CMK (cell line): ENCODE results near the gene CABLES2.

Experiments used
- DNase-seq: peaks from one replicate; pipeline ENCODE4 v3.0.0-alpha.2; 2010; ENCODE audit warnings: low read depth

Gene CABLES2

GRCh38 chr20:62404112-62404665 is 2.9 kb downstream of the CABLES2 start:
- DNase-seq, result no peak

- no peak for DNase-seq
These were observed 3.8 kb downstream of the CABLES2 start for GRCh38 chr20:62403331-62403730.

GRCh38 chr20:62402456-62403150 is 4.5 kb downstream of the CABLES2 start:
- DNase-seq, result no peak

DNA sequence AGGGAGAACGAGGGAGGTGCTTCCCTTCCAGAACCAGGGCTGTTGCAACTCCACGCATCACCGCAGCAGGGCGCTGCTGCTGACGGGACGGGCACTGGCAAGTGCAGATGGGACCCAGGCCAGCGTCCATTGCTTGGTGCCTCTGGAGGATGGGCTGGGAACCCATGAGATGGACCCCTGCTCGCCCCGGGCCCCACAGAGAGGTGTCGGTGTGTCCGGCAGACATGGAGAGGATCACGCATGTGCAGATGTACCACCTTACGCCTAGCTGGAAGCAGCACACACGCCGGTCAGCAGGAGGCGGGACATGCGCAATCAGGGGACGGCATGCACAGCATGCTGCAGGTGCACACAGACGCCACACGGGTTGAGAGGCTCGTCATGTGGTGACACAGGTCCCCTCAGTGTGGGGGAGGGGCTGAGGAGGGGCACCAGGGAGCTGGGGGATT is 5.7 kb downstream of the CABLES2 start:
- DNase-seq, result no peak

GRCh38 chr20:62400541-62400940 is 6.5 kb downstream of the CABLES2 start:
- no peak for DNase-seq

GRCh38 chr20:62400021-62400420 is 7.1 kb downstream of the CABLES2 start:
- no peak for DNase-seq

DNA sequence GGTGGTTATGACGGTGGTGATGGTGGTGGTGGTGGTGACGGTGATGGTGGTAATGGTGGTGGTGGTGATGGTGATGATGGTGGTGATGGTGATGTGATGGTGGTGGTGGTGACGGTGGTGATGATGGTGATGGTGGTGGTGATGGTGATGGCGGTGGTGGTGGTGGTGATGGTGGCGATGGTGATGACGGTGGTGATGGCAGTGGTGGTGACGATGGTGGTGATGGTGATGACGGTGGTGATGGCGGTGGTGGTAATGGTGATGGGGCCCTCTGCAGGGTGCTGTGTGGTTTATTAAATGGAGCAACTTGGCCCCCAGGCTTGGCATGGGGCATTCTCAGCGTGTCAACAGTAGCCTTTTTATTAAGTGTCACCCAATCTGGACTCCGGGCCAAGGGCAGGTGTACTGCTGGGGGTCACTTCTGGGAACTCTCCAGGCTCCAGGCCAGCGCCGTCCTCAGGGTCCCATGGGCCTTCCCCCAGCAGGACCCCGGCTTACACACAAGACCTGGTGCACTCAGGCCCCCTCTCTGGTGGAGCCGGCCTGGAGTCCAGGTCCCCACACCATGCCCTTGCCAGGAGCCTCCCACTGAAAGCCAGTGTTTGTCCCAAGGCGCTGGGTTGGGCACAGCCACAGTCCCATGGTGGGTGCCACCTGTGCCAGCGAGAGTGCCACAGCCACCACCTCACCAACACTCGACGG is 8.8 kb downstream of the CABLES2 start:
- DNase-seq, result no peak

GRCh38 chr20:62396367-62397239 is 10.5 kb downstream of the CABLES2 start:
- DNase-seq, result no peak

DNA sequence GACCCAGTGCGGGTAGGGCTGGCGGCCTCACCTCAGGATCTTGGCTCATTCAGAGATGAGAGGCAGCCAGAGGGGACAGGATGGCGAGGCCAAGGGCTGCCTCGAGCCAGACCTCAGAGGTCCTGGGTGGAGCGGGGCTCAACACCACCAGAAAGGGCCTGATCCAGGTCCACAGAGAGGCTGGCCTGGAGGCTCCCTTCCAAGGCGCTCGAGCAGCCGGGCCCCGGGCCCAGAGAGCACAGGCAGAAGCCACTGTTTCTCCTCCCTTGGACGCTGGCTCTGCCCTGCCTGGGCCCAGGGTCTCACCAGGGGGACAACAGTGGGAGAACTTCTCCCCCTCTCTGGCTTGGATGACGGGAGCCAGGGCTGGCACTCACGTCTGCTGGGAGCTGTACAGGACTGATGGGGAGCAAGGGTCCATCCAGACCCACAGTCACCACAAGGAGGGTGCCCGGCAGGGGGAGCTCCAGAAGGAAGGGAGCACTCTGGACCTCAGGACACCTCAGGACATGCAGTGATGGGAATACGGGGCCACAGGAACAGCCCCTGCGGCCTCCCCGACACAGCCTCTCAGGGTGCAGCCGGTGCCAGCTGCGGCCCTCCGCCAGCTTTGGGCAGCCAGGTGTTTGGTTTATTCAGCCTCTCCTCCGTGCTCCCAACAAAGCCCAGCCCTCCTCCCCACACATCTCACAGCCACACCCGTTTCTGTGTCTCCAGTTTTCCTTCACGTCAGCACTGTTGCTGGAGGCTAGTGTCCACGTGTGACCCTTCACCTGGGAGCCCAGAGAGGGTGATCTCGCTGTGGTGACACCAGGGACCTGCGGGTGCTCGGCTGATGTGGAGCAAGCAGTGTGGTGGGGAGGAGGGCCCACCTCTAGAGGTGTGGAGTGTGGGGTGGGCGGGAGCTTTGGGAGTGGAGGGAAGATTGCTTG is 11.5 kb downstream of the CABLES2 start:
- DNase-seq, result no peak

- DNase-seq, result no peak
These were observed 12.5 kb downstream of the CABLES2 start for GRCh38 chr20:62394248-62395245.

GRCh38 chr20:62393830-62394229 is 13.3 kb downstream of the CABLES2 start:
- no peak for DNase-seq

- DNase-seq, result no peak
These were observed 13.8 kb downstream of the CABLES2 start for GRCh38 chr20:62393335-62393665.

DNA sequence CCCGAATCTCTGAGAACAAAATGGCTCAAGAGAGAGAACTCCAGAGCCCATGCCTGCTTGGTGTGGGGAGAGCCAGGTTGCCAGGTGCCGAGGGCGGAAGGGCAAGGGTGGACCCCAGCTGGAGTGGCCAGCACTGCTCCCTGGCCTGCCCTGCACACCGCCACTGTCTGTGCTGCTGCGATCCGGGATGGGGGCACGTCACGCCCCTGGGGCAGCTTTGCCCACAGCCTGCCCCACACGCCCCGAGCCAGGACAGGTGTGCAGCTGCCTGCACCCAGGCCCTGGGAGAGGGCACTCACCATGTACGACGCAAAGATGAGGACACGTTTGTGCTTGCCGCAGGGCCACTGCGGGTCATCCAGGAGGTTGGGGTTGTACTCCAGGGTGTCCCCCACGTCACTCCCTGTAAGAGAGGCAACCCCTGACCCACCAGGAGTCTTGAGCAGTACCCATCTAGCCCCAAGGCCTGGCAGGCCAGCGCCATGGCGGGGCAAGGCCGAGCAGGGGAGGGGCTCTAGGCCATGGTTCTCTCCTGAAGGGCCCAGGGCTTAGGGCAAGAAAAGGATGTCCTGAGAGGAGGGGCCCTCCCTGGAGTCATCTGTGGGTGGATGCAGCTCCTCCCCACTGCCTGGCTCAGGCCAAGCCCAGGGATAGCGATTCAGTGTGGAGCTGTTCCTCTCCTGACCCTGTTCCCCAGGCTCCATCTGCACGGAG is 14.3 kb downstream of the CABLES2 start:
- DNase-seq, result no peak

DNA sequence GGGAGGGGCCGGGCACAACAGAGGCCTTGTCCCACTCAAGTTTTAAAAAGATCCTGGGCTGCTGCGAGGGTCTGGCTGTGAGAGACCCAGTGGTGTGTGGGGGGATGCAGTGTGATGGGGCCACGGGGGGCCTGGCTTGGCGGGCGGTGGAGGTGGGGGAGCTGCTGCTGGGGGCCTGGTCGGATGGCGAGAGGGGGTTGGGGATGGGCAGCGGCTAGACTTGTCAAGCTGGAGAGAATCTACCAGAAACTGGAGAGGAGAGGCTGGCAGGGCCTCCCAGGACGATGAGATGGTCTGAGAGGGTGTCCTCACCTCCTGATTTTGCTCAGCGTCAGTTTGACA is 15.0 kb downstream of the CABLES2 start:
- no peak for DNase-seq

- no peak for DNase-seq
These were observed 15.7 kb downstream of the CABLES2 start for GRCh38 chr20:62391165-62392076.

- no peak for DNase-seq
These were observed 16.5 kb downstream of the CABLES2 start for GRCh38 chr20:62390317-62391164.

DNA sequence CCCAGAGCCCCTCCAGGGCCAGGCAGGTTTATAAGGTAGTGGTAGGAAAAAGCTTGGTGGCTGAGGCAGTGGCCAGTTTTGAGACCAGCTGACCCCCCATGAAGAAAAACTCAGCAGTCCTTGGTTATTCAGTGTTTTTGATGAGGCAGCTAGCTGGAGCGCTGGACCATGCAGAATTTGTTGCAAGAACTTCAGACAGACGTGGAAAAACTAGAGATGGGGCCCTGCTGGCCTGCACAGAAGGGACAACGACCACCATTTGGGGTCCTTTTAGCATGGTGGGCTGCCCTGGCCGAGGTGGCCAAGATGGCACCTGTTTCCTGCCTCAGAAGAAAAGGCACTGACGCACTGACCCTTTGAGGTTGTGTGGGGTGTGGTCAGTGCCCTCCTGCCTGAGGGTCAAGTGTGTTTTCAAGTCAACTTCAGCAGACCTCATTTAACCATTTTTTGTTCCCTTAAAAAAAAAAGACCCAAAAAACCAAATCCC is 17.4 kb downstream of the CABLES2 start:
- DNase-seq, result no peak
